ENCODE measurements around the gene HDAC4. TPM values are rescaled to one million over a fixed set of nuclear protein-coding genes. Genes with fewer than 3 reads are reported as not detected.

HDAC4 gene
- total and polyA plus RNA-seq, 2 of the 8 experiments (the other 6 are each of a cell fraction or from before 2014, with no cell fraction given), result 15.4 to 31.5 TPM

- TF ChIP-seq EP300 (IDR thresholded peaks at IDR 0.05; ENCODE audit: borderline replicate concordance in 1 of 2, low read depth in 2 of 2, low read length in 2 of 2) (no peak), BCL11A (IDR thresholded peaks at IDR 0.05; ENCODE audit: low read depth in 2 of 2, low read length in 2 of 2) (no peak), SRF (IDR thresholded peaks at IDR 0.05; ENCODE audit: low read depth, low read length) (no peak), EZH2 (IDR thresholded peaks at IDR 0.05; ENCODE audit: low read depth, low read length, severe bottlenecking) (no peak), USF2 (IDR thresholded peaks at IDR 0.05; ENCODE audit: low read length) (peak; percentile 94), MAFK (IDR thresholded peaks at IDR 0.05; ENCODE audit: low read depth, low read length) (no peak), CTCF (IDR thresholded peaks at IDR 0.05; ENCODE audit: control extremely low read depth in 1 of 3, insufficient read depth in 1 of 3, low read depth in 1 of 3, low read length in 3 of 3) (no peak), KDM4A (IDR thresholded peaks at IDR 0.05; ENCODE audit: low read depth, low read length, severe bottlenecking) (peak; percentile 48), TBP (IDR thresholded peaks at IDR 0.05; ENCODE audit: low read depth, low read length) (peak; percentile 90), ATF3 (IDR thresholded peaks at IDR 0.05; ENCODE audit: insufficient read depth, low read depth, low read length) (peak; percentile 66; the same call in 1 of the 2 replicates), ASH2L (IDR thresholded peaks at IDR 0.05; ENCODE audit: low read length) (peak; percentile 75), CHD1 (IDR thresholded peaks at IDR 0.05; ENCODE audit: low read depth, low read length) (0 out of 2 replicates have a peak, but pooled peaks have one; percentile 32), HDAC2 (IDR thresholded peaks at IDR 0.05; ENCODE audit: borderline replicate concordance in 1 of 2, low read depth in 2 of 2, low read length in 2 of 2) (no peak; a peak in 1 of 4 replicates), TAF1 (IDR thresholded peaks at IDR 0.05; ENCODE audit: low read depth, low read length) (peak; percentile 98), NRF1 (IDR thresholded peaks at IDR 0.05; ENCODE audit: low read depth, low read length) (peak; percentile 52)
Observed at GRCh38 chr2:239401067-239401880, 454 bp upstream of the HDAC4 start (continued).

All from H1 (cell line).